AG04450 (cell line): Measurements from ENCODE around the gene CORO6. TPM values are rescaled to one million over a fixed set of nuclear protein-coding genes. Genes with fewer than 3 reads are reported as not detected.
A peak's percentile ranks its signal among the peaks of the same experiment; 100 is the strongest.

Source experiments
- CTCF ChIA-PET: fragments of 300-600, 350-600 bp; formaldehyde crosslinking; extraction: SDS; loops from one replicate; lab custom pipeline; 2022; ENCODE audit warnings: antibody characterized with exemption, inconsistent platforms; lab: Charles Lee
- POLR2A ChIA-PET: fragments of 350-600 bp; formaldehyde crosslinking; extraction: SDS; loops from one replicate; lab custom pipeline; 2021; ENCODE audit warnings: antibody characterized with exemption, inconsistent platforms; lab: Yijun Ruan, JAX
- DNase-seq: peaks from one replicate; pipeline ENCODE4 v3.0.0-alpha.2; 2011; ENCODE audit warnings: low read depth, low spot score
- H3K27ac ChIP-seq: one replicate; pipeline ENCODE4 v1.5.1; 2012; ENCODE audit warnings: low read depth, low read length, control low read depth
- H3K27me3 ChIP-seq: one replicate; pipeline ENCODE4 v1.6.0; 2012; ENCODE audit warnings: low read length; ENCODE audit not compliant: control insufficient read depth, insufficient read depth
- H3K4me3 ChIP-seq: 2 replicates; pipeline ENCODE4 v1.5.1; 2011; ENCODE audit warnings: mild to moderate bottlenecking, low read depth, low read length, control low read depth
- H3K9me3 ChIP-seq: 2 replicates; pipeline ENCODE4 v1.5.1; 2012; ENCODE audit warnings: low read length; ENCODE audit not compliant: control insufficient read depth, insufficient read depth
- CTCF ChIP-seq: IDR thresholded peaks from 2 replicates; pipeline ENCODE4 v1.5.1; 2011; ENCODE audit warnings: low read depth, low read length, control low read depth, inconsistent platforms
- polyA plus RNA-seq: library from polyadenylated mRNA; depleted of rRNA; stranded (reverse); fragments of >200 nt; gene quantifications from 2 replicates; pipeline ENCODE4 v1.2.3, GENCODE V29; 2011

CORO6 gene
- polyA plus RNA-seq, 1 experiment: 9.3 TPM

GRCh38 chr17:29587591-29587990 lies 35.1 kb downstream of the CORO6 start:
- no peak for TF ChIP-seq CTCF
- H3K27me3 ChIP-seq: no peaks in the 10 kb centered on the region
- H3K9me3 ChIP-seq: peaks cover 3% of the 10 kb centered on the region; the same call in 1 of the 2 replicates
- DNase-seq: no peak
- peak overlapping the region; percentile 83 for H3K4me3 ChIP-seq
- CTCF ChIA-PET: interaction anchor here (0.6 to 1.6 kb wide), 4 partner anchors 15 to 38 kb away, joined by 3 to 8 read pairs (median 6); partner anchors contain the start of gene TP53I13
- POLR2A ChIA-PET: no interaction called here
- no peak overlapping the region for H3K27ac ChIP-seq

GRCh38 chr17:29586676-29587469 lies 35.8 kb downstream of the CORO6 start:
- ChIA-PET POLR2A (no interaction called here), CTCF (interaction anchor here (0.7 kb wide), 1 partner anchor 14 kb away, joined by 4 read pairs; no protein-coding TSS in a partner anchor)
- H3K9me3 ChIP-seq: peaks cover 3% of the 10 kb centered on the region; the same call in 1 of the 2 replicates
- no peaks in the 10 kb centered on the region for H3K27me3 ChIP-seq
- no peak for DNase-seq
- no peak for TF ChIP-seq CTCF
- H3K4me3 ChIP-seq: peak overlapping the region; percentile 83; the same call in 1 of the 2 replicates
- H3K27ac ChIP-seq: no peak overlapping the region

- POLR2A ChIA-PET: no interaction called here
- Histone ChIP-seq H3K27me3 (no peaks in the 10 kb centered on the region), H3K9me3 (peaks cover 3% of the 10 kb centered on the region; the same call in 1 of the 2 replicates), H3K4me3 (no peak overlapping the region), H3K27ac (no peak overlapping the region)
- CTCF ChIA-PET: interaction anchor here (0.7 kb wide), 1 partner anchor 165 kb away, joined by 3 read pairs; no protein-coding TSS in a partner anchor
- DNase-seq: no peak
- peak; percentile 24 for TF ChIP-seq CTCF
Observed at GRCh38 chr17:29585080-29585751, 37.5 kb downstream of the CORO6 start.

GRCh38 chr17:29584452-29585079 lies 38.1 kb downstream of the CORO6 start:
- TF ChIP-seq CTCF: no peak
- no peak for DNase-seq
- Histone ChIP-seq H3K27me3 (no peaks in the 10 kb centered on the region), H3K9me3 (peaks cover 3% of the 10 kb centered on the region; the same call in 1 of the 2 replicates), H3K27ac (no peak overlapping the region), H3K4me3 (no peak overlapping the region)
- CTCF ChIA-PET: no interaction called here
- POLR2A ChIA-PET: no interaction called here
